NOMO-1 treated with dmso at 0.1 percent for 144 hours (cell line): ENCODE results near the gene ACTG2.

ENCODE experiments used
- DNase-seq: peaks from one replicate; lab custom pipeline; 2025; ENCODE audit not compliant: unreplicated experiment; lab: John Stamatoyannopoulos, UW

The ACTG2 gene

GRCh38 chr2:73911548-73912208 lies 18.9 kb downstream of the ACTG2 start:
- no peak for DNase-seq

GRCh38 chr2:73913414-73914054 lies 20.7 kb downstream of the ACTG2 start:
- no peak for DNase-seq

- no peak for DNase-seq
Measured at GRCh38 chr2:73914667-73915066, 21.9 kb downstream of the ACTG2 start.

DNA sequence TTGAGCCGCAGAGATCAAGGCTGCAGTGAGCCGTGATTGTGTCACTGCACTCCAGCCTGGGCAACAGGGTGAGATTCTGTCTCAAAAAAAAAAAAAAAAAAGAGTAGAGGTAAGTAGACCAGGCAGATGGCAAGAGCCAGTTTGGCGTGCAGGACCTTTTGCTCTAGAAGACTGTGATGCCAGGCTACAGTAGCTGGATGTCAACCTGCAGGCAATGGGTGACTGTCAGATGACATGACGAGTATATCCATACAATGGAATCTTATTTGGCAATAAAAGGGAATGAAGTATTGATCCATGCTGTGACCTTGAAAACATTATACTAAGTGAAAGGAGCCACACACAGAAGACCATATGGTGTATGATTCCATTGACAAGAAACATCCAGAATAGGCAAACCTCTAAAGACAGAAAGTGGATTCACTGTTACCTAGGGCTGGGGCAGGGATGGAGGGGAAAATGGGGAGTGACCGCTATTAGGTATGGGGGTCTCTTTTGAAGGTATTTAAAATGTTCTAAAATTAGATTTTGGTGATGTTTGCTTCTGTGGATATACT lies 22.7 kb downstream of the ACTG2 start:
- no peak for DNase-seq

DNA sequence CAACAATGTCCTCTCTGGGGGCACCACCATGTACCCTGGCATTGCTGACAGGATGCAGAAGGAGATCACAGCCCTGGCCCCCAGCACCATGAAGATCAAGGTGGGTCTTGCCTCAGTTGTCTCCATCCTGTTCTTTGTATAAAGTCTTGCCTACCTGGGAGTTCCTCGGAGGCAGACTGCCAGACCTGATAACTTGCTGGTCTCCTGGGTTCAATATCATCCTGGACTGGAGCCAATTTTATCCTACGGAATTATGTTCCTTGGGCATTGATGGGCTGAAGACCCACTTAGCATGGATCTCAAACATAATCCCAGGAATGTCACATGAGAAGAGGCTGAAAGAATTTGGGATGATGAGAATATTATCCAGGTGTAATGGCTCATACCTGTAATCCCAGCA lies 23.9 kb downstream of the ACTG2 start:
- no peak for DNase-seq

DNA sequence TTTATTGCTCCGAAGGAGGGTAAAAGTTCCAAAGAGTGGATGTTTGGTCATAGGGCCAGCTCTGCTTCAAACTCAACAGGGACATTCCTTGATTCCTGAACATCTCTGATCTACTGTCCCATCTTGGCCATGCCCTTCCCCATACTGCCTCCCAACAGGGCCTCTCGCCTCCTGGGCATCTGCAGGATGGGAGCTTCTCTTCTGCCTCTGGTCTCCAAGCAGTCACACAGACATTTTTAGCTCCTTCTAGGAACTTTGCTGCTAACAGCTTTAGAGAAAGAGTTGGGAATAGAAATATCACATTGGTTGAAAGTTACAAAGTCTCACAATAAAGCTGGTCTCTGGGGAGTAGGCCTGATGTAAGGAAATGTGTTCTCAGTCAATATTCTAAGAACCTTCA lies 24.5 kb downstream of the ACTG2 start:
- no peak for DNase-seq

- DNase-seq = no peak
Measured at GRCh38 chr2:73917696-73918207, 24.9 kb downstream of the ACTG2 start.

DNA sequence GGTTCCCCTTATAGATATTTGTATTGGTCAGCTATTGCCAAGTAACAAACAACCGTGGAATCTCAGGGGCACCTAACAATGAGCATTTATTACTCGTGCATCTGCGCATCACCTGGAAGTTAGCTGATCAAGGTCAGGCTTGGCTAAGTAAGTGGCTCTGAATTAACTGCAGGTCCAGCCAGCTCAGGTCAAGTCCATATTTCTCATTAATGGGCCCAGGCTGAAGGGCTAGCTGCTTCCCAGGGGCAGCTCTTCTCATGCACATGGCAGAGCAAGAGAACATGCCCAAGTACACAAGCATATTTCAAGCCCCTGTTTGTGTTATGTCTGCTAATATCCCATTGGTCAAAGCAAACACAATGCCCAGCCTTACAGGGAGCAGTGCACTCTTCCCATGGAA lies 26.0 kb downstream of the ACTG2 start:
- DNase-seq = no peak

- no peak for DNase-seq
Measured at GRCh38 chr2:73919596-73920228, 26.9 kb downstream of the ACTG2 start.

- DNase-seq = peak; percentile 5
Measured at GRCh38 chr2:73920577-73921545, 28.1 kb downstream of the ACTG2 start.

DNA sequence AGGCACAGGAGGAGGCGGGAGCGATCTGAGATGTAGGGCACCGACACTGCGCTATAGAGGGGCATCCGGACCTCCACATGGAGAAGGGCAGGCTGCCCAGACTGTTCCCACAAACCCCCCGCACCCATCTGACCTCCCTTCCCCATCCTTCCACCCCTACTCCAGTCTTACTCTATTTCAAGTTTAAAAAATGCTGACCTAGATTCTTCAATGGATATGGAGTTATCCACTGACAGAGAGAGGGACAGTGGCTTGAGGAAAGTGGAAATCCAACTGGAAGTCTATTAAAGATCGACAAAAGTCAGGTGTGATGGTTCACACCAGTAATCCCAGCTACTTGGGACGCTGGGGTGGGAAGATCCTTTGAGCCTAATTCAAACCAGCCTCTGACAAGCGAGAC lies 28.8 kb downstream of the ACTG2 start:
- no peak for DNase-seq

DNA sequence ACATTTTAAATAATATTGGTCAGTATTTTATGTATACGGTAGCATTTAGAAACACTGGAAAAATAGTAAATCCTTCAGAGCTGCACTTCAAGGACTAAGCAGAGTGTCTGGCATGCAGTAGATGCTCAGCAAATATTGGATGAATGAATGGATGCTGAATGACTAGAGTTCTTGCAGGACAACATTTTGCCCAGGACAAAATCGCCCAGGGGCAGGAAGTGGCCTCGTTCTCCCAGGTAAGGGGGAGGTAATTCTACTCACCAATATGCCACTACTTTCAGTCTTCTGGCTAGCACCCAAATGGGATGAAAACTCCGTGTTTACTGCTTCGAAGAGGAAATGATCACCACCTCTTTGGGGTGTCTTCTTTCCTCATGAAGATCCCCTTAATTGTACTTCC lies 29.9 kb downstream of the ACTG2 start:
- DNase-seq = no peak

- DNase-seq = no peak
Measured at GRCh38 chr2:73925033-73925704, 32.4 kb downstream of the ACTG2 start.

- DNase-seq = no peak
Measured at GRCh38 chr2:73925853-73926492, 33.2 kb downstream of the ACTG2 start.

DNA sequence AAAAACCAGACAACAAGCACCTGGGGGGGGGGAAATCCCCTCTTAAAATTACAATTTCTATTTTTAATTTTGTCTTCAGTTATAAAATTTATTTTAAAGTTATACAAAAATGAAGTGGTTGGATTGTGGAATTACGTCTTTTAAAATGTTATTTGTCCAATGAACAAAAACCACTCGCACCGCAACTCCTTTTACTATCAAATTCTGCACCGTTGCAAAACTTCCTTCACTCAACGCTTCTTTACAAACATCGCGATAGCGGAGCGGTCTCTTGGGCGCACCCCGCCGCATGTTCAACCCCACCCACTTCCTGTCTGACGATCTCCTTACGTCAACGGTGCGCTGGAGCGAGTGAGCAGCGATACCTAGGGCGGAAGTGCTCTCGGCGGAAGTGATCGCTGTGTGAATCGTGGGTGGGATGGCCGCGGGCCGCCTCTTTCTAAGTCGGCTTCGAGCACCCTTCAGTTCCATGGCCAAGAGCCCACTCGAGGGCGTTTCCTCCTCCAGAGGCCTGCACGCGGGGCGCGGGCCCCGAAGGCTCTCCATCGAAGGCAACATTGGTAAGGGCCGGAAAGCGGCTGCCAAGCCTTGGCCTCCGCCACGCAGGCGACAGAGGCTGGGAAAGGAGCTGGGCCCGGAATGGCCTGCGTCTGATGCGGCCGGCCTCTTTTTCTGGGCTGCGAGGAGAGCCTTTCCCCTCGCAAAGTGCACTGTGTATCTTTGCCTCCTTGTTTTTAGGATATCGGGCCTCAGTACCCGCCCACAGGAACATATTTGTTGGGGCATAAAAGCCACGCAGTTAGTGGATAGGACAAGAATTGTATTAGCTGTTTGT lies 33.9 kb downstream of the ACTG2 start, which contains the start of gene DGUOK:
DGUOK (plus strand) TSS at position 388 of the 835 bp plus-strand sequence; CDS start at position 419, 31 bp downstream.
- DNase-seq = peak; percentile 99

DNA sequence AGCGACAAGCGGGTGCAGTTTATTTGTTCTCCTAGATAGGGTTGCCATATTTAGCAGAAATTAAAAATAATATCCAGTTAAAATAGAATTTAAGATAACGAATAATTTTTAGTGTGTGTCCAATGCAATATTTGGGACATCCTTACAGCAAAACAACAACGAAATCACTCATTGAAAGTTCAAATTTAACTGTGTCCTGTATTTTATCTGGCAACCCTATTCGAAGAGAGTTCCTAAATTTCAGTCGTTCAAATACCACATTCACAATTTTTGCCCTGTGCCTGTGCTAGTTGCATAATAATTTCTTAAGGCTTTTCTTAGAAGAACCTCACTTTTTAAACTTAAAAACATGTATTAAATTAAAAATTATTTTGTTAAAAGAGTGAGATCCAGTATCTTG lies 34.5 kb downstream of the ACTG2 start:
- DNase-seq = no peak

- DNase-seq = no peak
Measured at GRCh38 chr2:73928963-73929347, 36.1 kb downstream of the ACTG2 start.

DNA sequence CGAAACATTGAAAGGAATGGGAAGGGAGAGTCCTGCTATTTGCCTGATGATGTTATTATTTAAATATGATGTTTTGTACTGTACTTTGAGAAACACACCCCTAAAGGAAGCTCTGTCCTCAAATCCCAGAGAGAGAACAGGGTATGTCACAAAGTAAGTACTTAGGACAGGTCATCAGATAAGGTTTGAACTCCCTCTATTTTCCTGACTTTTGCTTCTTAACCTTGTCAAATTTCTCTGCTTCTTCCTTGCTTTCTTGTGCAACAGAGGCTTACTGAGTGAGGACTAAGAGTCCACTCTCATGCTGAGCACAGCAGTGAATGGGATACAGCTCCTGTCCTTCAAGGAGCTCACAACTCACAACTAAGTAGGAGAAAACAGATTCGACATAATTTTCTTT lies 37.6 kb downstream of the ACTG2 start:
- no peak for DNase-seq
